Natural killer cell (primary cell): Measurements from ENCODE around the gene DOLK. TPM values are rescaled to one million over a fixed set of nuclear protein-coding genes. Genes with fewer than 3 reads are reported as not detected.

Source experiments
- ATAC-seq, 3 donors: fragments of 150-1000 bp in 2 of 3; fragments of 200-7000 bp in 1 of 3; cut with Tn5 transposase; 1 replicate in 1 of 3; 2 replicates in 2 of 3; pipeline ENCODE4 v1.10.0; 2021; ENCODE audit warnings: mild to moderate bottlenecking in 2 of 3, moderate library complexity in 2 of 3
- DNase-seq, 2 donors: peaks; one replicate each; pipeline versions ENCODE4 v3.0.0 to v3.0.0-alpha.2; 2013 to 2021; ENCODE audit warnings: mixed read lengths in 1 of 2
- H3K27ac ChIP-seq: one replicate; pipeline ENCODE4 v1.5.1; 2013; ENCODE audit warnings: mild to moderate bottlenecking, low read length
- H3K27me3 ChIP-seq: one replicate; pipeline ENCODE4 v1.6.1; 2013; ENCODE audit warnings: low read length; ENCODE audit not compliant: control insufficient read depth, insufficient read depth
- H3K36me3 ChIP-seq: one replicate; pipeline ENCODE4 v1.6.1; 2013; ENCODE audit warnings: low read length; ENCODE audit not compliant: control insufficient read depth, insufficient read depth
- H3K4me1 ChIP-seq: one replicate; pipeline ENCODE4 v1.6.1; 2013; ENCODE audit warnings: low read length; ENCODE audit not compliant: control insufficient read depth, insufficient read depth
- H3K4me3 ChIP-seq: one replicate; pipeline ENCODE4 v1.5.1; 2013; ENCODE audit warnings: low read length
- H3K9me3 ChIP-seq: one replicate; pipeline ENCODE4 v1.6.1; 2013; ENCODE audit warnings: low read length; ENCODE audit not compliant: control insufficient read depth, insufficient read depth
- H3K27ac Mint-ChIP-seq, 2 donors: one replicate each; pipeline ENCODE4 v1.8.0; 2022; ENCODE audit warnings: mild to moderate bottlenecking in 2 of 2, mixed read lengths in 2 of 2, moderate library complexity in 1 of 2
- H3K27me3 Mint-ChIP-seq, 2 donors: one replicate each; pipeline ENCODE4 v1.8.0; 2022; ENCODE audit warnings: low read depth in 2 of 2, mixed read lengths in 2 of 2
- H3K36me3 Mint-ChIP-seq: one replicate; pipeline ENCODE4 v1.8.0; 2022; ENCODE audit warnings: mixed read lengths
- H3K4me1 Mint-ChIP-seq, 2 donors: one replicate each; pipeline ENCODE4 v1.8.0; 2022; ENCODE audit warnings: mixed read lengths in 2 of 2
- H3K4me3 Mint-ChIP-seq: one replicate; pipeline ENCODE4 v1.8.0; 2022; ENCODE audit warnings: mild to moderate bottlenecking, moderate library complexity, mixed read lengths
- H3K9me3 Mint-ChIP-seq, 2 donors: one replicate each; pipeline ENCODE4 v1.8.0; 2022; ENCODE audit warnings: mixed read lengths in 2 of 2
- CTCF ChIP-seq: fragments of 200-600 bp; IDR thresholded peaks from one replicate; pipeline ENCODE4 v1.8.0; 2022; ENCODE audit warnings: antibody characterized with exemption
- WGBS: methylation state at CpG from one replicate; pipeline ENCODE4 v1.1.7; 2013; ENCODE audit warnings: missing lambda C conversion rate; ENCODE audit not compliant: insufficient coverage; 5-methylcytosine and 5-hydroxymethylcytosine counted together
- intact Hi-C: fragments of 100-400 bp; cut with micrococcal nuclease; formaldehyde crosslinking; loops from one replicate; pipeline ENCODE4 v1.14.2; 2022
- total RNA-seq, 4 donors: library from RNA; stranded (reverse); fragments of 120-200 nt in 1 of 4; gene quantifications; one replicate each; pipeline versions ENCODE4 v1.2.3 to v1.2.4, GENCODE V29; 2013 to 2022

DOLK gene
- total RNA-seq, 3 donors from 2014 or later (not counting 1 experiment from before 2014, with no cell fraction given), result 4.8 to 8.9 (median 6.7) TPM

GRCh38 chr9:128987805-128988204, 40.4 kb upstream of the DOLK start:
- ATAC-seq (no peak), DNase-seq (no peak)
- H3K9me3 ChIP-seq, result no peaks in the 10 kb centered on the region
- peaks cover 71% of the 10 kb centered on the region for H3K36me3 ChIP-seq
- no peak for TF ChIP-seq CTCF
- H3K4me1 ChIP-seq, result no peaks in the 10 kb centered on the region
- no peak overlapping the region for H3K27ac ChIP-seq
- Mint-ChIP-seq H3K36me3 (peaks cover 26% of the 10 kb centered on the region), H3K27me3 (no peaks in the 10 kb centered on the region), H3K9me3 (no peaks in the 10 kb centered on the region), H3K27ac (no peak overlapping the region), H3K4me1 (no peaks in the 10 kb centered on the region), H3K4me3 (no peak overlapping the region)
- no peak overlapping the region for H3K4me3 ChIP-seq
- 98% methylated on average over 3 of the region's 5 CpGs for WGBS
- intact Hi-C loops, result no loop called here
- no peaks in the 10 kb centered on the region for H3K27me3 ChIP-seq

GRCh38 chr9:128986671-128987070, 39.3 kb upstream of the DOLK start:
- no peaks in the 10 kb centered on the region for H3K9me3 Mint-ChIP-seq
- 99% methylated on average over 5 of the region's 5 CpGs for WGBS
- no peak for TF ChIP-seq CTCF
- H3K9me3 ChIP-seq, result no peaks in the 10 kb centered on the region
- intact Hi-C loops, result no loop called here
- no peaks in the 10 kb centered on the region for H3K27me3 ChIP-seq
- H3K4me3 Mint-ChIP-seq, result no peak overlapping the region
- H3K4me1 Mint-ChIP-seq, result no peaks in the 10 kb centered on the region
- H3K36me3 Mint-ChIP-seq, result peaks cover 24% of the 10 kb centered on the region
- H3K4me3 ChIP-seq, result no peak overlapping the region
- H3K27ac Mint-ChIP-seq, result no peak overlapping the region
- H3K27ac ChIP-seq, result no peak overlapping the region
- peaks cover 73% of the 10 kb centered on the region for H3K36me3 ChIP-seq
- H3K4me1 ChIP-seq, result no peaks in the 10 kb centered on the region
- no peaks in the 10 kb centered on the region for H3K27me3 Mint-ChIP-seq
- DNase-seq, result no peak
- ATAC-seq, result no peak

GRCh38 chr9:128983536-128983935, 36.1 kb upstream of the DOLK start:
- 97% methylated on average over 5 of the region's 8 CpGs for WGBS
- intact Hi-C loops, result no loop called here
- H3K4me3 Mint-ChIP-seq, result no peak overlapping the region

More at GRCh38 chr9:128983536-128983935, 36.1 kb upstream of the DOLK start:
- DNase-seq (no peak), ATAC-seq (no peak)
- Mint-ChIP-seq H3K9me3 (no peaks in the 10 kb centered on the region), H3K36me3 (peaks cover 24% of the 10 kb centered on the region), H3K4me1 (no peaks in the 10 kb centered on the region), H3K27ac (no peak overlapping the region), H3K27me3 (no peaks in the 10 kb centered on the region)
- no peaks in the 10 kb centered on the region for H3K9me3 ChIP-seq
- H3K4me3 ChIP-seq, result no peak overlapping the region
- H3K36me3 ChIP-seq, result peaks cover 91% of the 10 kb centered on the region
- no peak overlapping the region for H3K27ac ChIP-seq
- no peaks in the 10 kb centered on the region for H3K27me3 ChIP-seq
- no peaks in the 10 kb centered on the region for H3K4me1 ChIP-seq
- no peak for TF ChIP-seq CTCF
